LNCAP (cell line): ENCODE results near the gene TRABD2B.

Experiments used
- CTCF ChIP-seq: fragments of 450-650 bp; IDR thresholded peaks from 2 replicates; pipeline ENCODE4 v1.5.1; 2017; ENCODE audit warnings: mild to moderate bottlenecking

Gene TRABD2B

GRCh38 chr1:47997289-47998200 is at the start of gene TRABD2B:
TRABD2B (minus strand) TSS chr1:47997385.
- peak; percentile 98 for TF ChIP-seq CTCF

GRCh38 chr1:48044311-48044710 is 47.1 kb upstream of the TRABD2B start:
- no peak for TF ChIP-seq CTCF

DNA sequence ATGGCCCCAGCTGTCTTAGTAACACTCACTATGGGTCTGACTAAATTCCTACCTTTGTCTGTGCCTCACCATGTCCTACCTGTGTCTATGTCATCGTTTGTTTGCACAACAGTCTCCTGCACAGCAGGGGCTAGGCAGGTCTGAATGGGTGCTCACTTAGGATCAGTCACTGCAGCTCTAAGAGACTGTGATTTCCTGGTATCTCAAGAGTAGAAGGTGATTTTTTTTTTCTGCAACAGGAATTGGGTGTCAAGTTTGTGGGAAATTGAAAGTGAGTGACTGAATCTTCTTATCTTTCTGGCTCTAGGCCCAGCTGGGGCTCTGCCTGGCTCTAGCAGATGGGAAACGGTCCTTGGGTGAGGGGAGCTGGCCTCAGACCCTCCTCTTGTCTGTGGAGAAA is 46.4 kb upstream of the TRABD2B start:
- no peak for TF ChIP-seq CTCF

DNA sequence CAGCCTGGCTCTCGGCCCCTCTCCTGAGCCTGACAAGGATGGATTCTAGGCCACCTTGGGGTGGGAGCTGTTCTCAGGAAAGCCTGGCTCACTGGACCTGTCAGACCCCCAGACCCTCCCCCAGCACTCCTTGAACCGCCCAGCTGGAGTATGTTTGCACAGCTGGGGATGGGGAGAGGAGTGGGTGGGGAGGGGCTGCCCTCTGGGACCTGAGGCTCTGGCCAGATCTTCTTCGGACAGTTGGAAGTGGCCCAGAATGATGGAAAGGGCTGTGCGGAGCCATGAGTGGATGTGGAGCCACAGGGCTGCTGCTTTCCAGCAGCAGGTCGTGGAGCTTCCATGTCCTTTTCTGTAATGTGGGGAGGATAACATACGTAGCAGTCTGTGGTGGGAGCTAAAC is 43.0 kb upstream of the TRABD2B start:
- no peak for TF ChIP-seq CTCF

DNA sequence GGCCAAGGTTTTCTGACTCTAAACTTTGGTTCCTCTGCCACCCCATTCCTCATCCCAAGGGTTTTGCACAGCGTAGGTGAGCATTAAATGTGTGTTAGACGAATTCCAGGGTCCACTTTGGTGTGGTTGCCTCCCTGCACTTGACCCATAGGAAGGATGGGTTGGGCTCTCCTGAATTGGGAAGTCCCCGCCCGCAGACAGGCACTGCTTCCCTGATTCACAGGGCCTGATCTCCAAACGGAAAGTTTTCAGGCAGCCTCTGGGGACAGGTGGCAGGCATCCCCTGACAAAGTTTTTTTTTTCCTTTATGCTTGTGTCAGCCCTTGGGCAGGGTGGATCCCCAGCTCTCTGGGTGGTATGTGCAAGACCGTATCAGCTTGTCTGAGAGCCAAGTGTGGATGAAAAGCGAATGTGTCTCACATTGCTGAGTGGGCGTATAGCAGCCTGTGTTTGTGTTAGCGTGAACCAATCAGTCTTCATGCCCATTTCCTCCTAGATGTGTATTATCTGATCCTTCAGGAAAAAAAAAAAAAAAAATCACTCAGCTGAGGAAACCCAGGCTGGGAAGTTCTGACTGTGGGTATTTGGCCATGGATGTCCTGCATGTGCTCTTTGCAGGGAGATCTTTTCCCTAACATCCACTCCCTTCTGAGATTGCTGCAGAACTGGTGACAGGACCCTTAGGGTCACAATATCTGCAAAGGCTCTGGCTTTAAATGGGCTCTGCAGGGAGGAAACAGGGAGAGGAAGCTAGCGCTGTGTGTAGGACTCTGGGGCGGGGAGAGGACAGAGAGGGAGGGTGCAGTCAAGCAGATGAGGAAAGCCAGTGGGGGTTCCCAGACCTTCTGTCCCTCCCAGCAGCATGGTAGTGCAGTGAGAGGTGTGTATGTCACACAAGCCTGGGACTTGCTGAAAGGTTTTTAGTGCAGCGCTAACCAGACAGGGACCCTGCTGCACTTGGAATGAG is 42.2 kb upstream of the TRABD2B start:
- no peak for TF ChIP-seq CTCF

GRCh38 chr1:48038270-48038767 is 41.1 kb upstream of the TRABD2B start:
- no peak for TF ChIP-seq CTCF

GRCh38 chr1:48036710-48037355 is 39.6 kb upstream of the TRABD2B start:
- TF ChIP-seq CTCF: no peak
